Measurements from ENCODE around the gene FMO5.
"Not testable (repeated sequence)": the region's sequence is repeated elsewhere in the genome, so short reads cannot be mapped to it uniquely, and the experiment has no call there.

FMO5 gene

DNA sequence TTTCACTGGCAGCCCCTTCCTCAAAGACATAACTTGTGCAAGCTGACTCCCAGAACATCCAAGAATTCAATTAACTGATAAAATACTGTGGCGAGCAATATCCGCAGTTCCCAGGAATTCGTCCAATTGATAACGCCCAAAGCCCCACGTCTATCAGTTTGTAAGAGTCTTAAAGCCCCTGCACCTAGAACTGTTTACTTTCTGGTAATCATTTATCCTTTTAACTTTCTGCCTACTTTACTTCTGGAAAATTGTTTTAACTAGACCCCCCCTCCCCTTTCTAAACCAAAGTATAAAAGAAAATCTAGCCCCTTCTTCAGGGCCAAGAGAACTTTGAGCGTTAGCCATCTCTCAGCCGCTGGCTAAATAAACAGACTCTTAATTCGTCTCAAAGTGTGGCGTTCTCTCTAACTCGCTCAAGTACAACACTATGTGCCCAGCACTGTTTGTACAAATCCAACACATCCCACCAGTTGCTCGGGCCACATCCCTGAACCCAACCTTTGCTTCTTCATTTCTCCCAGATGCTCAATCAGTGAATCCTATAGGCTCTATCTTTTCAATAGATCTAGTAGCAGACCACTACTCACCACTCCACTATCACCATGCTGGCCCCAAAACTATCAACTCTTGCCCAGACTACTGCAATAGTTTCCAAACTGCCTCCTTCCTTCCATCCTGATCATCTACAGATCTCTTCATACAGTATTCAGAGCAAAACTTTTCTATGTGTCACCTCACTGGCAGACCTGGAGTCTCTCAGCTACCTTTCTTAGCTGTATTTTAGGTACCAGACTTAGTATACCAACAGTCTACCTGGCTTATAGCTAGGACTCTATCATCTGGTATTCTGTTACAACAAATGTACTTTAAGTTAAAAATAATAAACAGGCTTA lies 14.0 kb upstream of the FMO5 start:
- DNase-seq: no peak

DNA sequence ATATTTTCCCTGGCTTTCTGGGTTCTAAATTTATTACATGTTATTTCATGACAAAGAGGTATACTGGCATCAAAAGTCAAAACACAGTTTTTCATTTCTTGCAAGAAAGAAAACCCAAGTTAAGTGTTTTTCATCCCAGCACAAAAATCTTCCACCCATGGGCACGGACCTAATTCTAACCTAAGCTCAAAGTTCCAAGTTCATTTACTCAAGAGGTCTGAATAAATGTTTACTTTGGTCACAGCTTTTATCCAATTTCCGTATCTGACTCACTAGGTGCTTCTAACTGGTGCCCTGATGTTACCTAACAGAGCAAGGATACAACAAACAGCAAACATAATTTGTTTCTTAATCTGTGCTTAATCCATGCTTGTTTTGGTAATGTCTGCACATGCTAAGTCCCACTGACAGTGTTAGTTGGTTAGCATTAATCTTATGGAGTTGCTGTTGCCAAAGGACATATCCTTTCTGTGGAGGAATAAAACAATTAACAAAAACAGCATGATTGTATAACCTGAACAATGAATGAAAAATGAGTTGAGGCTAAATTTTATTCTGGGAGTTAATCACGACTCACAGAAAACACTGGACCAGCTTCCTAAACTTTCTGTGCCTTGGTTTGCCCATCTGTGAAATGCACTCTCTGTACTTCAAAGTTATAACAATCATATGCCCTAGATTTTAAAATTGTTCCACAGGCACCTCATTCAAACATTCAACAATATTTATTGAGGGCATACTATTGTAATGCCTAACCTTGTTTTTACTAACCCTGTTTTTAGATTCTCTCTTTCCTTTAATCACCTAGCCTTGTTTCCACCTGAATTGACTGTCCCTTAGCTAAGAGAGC lies 13.1 kb upstream of the FMO5 start:
- DNase-seq: no peak

DNA sequence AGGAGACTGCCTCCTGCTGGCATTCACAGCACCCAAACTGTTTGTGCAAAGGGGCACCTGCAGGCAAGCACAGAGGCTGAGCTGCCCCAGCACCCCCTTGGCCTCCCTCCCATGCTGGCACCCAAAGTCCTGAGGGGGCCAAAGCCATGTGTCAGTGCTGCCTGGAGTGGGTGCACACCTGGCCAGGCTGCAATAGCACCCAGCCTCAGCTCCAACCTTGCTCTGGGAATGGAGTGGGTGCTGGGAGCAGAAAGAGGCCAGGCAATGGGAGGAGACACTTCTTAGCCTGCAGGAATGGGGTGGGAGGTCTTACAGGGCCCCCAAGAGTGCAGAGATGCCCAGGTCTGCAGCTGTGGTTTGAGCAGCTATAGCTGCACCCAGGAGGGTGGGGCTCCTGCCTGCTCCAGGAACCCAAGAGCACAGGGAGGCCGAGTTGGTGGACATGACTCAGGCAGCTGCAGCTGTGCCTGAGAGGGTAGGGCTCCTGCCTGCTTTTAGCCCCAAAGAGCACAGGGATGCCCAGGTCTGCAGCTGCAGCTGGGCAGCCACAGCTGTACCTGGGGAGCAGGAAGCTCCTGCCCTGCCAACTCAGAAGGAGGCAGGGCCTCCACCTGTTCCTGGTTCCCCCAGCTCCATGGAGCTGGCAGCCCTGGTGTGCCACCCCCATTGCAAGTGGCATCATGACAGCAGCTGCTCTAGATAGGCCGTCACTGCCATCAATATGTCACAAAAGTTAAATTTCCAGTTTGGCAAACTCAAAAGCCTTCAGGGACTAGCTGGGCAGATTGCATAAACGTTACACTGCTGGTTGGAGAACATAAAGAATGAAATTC lies 12.0 kb upstream of the FMO5 start:
- no peak for DNase-seq

DNA sequence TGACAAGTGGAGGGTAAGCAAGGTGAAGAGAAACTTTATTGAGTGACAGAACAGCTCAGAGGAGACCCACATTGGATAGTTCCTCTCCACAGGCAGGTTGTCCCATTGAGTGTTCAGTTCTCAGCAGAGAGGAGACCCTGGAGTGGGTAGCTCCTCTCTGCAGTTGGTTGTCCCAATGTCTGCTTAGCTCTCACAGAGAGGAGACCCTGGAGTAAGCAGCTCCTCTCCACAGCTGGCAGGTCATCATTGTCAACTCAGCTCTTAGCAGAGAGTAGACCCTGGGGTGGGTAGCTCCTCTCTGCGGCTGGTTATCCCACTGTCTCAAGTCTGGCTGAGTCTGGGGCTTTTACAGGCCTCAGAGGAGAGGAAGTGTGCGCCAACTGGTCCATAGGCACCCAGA lies 11.3 kb upstream of the FMO5 start:
- DNase-seq: no peak

DNA sequence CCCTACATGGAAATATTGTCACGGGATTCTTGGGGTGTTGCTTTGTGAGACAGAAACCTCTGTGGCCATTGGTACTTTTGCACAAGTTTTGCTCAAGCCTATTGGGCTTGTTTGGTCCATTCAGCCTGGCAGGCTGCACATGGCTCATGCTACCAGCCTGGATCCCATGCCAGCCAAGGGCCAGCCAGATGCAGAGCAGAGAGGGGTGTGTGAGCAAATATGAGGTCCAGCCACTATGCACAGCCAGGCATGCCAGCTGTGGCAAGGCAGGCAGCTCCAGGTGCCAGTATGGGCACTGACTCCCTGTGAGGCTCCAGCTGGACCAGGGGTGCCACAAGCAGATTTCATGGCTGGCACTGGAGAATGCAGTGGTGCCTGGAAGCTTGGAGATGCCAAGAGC lies 10.7 kb upstream of the FMO5 start:
- no peak for DNase-seq

- not testable (repeated sequence) for DNase-seq
Measured at GRCh38 chr1:147233903-147234302, 8.8 kb upstream of the FMO5 start.

GRCh38 chr1:147231032-147231431 lies 5.9 kb upstream of the FMO5 start:
- not testable (repeated sequence) for DNase-seq

DNA sequence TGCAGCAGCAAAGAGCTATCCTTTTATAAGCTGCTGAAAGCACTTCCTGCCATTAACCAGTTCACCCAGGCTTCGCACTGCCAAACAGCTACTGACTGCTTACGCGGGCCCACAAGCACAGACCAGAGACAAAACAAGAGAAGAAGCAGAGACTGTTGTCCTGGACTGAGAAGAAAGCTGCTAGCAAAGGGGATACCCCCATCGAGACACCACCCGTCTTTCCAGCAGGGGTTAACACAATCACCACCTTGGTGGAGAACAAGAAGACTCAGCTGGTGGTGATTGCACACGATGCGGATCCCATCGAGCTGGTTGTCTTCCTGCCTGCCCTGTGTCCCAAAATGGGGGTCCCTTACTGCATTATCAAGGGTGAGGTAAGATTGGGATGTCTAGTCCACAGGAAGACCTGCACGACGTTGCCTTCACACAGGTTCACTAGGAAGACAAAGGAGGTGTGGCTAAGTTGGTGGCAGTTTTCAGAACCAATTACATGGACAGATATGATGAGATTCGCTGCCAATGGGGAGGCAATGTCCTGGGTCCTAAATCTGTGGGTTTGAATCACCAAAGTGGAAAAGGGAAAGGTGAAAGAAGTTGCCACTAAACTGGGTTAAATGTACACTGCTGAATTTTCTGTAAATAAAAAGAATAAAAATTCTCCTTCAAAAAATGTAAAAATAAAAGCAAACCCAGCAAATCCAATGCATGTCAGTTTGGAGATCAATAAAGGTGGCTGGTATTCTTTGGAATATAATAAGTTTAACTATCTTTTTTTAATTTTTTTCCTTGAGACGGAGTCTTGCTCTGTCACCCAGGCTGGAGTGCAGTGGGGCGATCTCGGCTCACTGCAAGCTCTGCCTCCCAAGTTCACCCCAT lies 1.2 kb downstream of the FMO5 start:
- DNase-seq: no peak

DNA sequence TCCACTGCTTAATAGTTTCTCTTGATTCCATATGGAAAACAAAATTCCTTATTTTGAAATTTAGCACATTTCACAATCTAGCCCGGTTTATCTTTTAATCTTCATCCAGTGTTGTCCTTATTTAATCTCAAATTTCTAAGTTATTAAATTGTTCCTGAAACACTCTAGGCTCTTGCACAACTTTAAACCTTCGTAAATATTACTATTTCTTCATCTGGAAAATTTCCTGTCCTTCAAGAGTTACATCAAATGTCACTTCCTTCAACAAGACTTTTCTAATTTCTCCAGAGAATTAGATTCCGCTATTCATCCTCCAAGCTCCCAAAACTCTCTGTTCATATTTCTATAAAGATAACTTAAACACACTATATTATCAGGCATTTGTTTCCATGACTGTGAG lies 6.5 kb downstream of the FMO5 start:
- DNase-seq: no peak

DNA sequence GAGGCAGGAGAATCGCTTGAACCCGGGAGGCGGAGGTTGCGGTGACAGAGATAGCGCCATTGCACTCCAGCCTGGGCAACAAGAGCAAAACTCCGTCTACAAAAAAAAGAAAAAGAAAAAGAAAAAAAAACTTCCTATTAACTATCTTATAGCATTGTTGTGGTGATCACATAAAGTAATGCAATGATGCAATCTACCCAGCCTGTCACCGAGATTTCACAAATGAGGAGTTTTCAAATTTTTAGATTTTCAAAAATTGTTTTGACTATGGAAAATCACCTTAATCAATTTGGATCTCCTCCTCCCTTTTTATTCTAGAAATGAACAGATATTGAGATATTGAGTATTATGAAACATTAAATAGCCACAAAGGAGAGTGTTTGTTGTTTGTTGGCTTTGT lies 8.0 kb downstream of the FMO5 start:
- no peak for DNase-seq

GRCh38 chr1:147216124-147216523 lies 9.0 kb downstream of the FMO5 start:
- DNase-seq: no peak

DNA sequence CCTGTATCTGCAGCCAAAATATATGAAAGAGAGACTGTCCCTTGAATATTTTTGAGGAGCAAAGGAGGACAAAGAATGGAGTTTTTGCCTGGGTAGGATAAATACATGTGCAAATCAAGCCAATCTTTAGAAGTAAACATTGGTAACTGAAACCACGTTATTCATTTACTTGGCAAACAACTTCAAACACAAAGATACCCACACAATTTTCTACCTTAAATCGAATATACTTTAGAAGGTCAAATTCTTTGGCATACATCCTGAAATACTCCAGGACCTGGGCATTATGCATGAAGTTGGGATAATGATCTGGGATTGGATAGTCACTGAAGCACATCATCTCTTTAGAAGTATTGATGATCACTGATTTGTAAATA lies 9.6 kb downstream of the FMO5 start:
- no peak for DNase-seq

DNA sequence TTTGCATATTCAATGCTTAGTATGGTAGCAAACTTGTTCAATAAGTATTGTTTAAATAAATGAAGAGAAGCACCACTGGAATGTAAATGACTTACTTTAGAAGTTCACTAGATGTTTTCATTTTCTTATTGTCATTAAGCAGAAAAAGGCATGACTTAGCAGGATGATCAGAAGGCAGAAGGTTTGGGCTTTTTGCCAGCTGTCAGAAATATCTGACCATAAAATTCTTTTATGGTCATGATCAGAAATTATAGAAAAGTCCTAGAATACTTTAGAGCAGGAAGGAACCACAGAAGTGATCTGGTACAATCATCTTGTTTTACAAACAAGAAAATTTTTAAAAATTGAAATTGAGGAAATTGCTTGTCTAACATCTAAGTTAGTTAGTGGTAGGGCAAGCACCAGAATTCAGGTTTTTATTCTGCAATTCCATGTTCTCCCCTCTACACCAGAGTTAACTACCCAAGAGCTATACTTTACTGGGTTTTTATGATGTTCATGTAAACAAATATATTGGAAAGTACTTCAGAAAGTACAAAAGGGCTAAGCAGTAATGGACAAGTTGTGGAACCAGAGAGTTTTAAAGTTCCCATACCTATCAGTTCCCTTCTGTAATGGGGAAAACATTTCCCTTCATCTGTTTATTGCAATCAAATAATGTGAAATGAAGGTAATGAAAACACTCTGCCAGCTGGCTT lies 10.1 kb downstream of the FMO5 start:
- DNase-seq: no peak

GRCh38 chr1:147214325-147214724 lies 10.8 kb downstream of the FMO5 start:
- no peak for DNase-seq

- no peak for DNase-seq
Measured at GRCh38 chr1:147213271-147213670, 11.9 kb downstream of the FMO5 start.

- DNase-seq: no peak
Measured at GRCh38 chr1:147211577-147211976, 13.6 kb downstream of the FMO5 start.

DNA sequence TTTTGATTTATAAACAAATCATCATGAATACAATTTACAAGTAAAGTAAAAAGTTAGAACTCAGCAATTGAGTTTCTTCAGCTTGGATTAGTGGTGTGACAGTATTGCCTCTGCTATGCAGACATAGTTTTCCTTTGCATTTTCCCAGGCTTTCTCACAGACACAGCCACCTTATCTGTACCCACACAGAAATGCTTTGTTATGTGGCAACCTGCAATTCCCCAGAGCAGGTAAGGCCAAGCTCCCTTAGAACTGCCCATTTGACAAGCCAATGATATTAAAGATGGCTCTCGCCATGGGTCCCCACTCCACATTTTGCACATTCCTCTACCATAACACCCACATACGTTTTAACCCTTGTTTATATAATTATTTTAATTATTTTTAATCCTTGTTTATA lies 14.2 kb downstream of the FMO5 start:
- no peak for DNase-seq

- DNase-seq: no peak
Measured at GRCh38 chr1:147209825-147210821, 15.0 kb downstream of the FMO5 start.

DNA sequence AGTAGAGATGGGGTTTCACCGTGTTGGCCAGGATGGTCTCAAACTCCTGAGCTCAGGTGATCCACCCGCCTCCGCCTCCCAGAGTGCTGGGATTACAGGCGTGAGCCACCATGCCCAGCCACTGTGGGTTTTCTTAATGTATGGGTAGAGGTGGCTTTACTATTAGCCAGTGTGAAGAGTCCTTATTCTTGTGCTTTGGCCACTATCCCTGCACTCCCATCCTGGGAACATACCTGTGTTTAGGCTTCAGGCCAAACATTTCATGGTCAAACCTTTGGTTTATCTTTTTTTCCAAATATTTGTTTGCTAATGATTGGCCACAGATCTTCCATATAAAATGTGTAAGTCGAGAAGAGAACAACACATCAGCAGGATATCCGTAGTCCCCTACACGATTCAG lies 16.5 kb downstream of the FMO5 start:
- no peak for DNase-seq

- no peak for DNase-seq
Measured at GRCh38 chr1:147207192-147207591, 17.9 kb downstream of the FMO5 start.

Data from MV-4-11 (cell line).